ENCODE measurements around the gene GOLGA3.
A peak's percentile ranks its signal among the peaks of the same experiment; 100 is the strongest.

Gene GOLGA3

GRCh38 chr12:132803888-132804287, 24.8 kb downstream of the GOLGA3 start:
- no peak overlapping the region for H3K23ac ChIP-seq (ENCODE audit: low read depth, low read length, poor library complexity)
- H3K36me3 ChIP-seq (replicated peaks in 1 of 2; ENCODE audit: control insufficient read depth in 2 of 2, insufficient read depth in 2 of 2, low read length in 2 of 2), result peaks cover 55 to 91% of the 10 kb centered on the region in 2 donors
- WGBS, 2 donors (ENCODE audit: extremely low coverage in 2 of 2, insufficient read length in 2 of 2, insufficient replicate concordance in 1 of 2), result no CpG with 5 or more reads among the region's 15 CpGs
- no peaks in the 10 kb centered on the region for H3K9me3 ChIP-seq (replicated peaks in 1 of 2; ENCODE audit: control insufficient read depth in 2 of 2, insufficient read depth in 1 of 2, low read depth in 1 of 2, low read length in 2 of 2)
- no peak overlapping the region for H3K27ac ChIP-seq (replicated peaks; ENCODE audit: low read length)
- H4K91ac ChIP-seq (ENCODE audit: low read depth, low read length, poor library complexity), result no peak overlapping the region
- peak overlapping the region; percentile 44 for H3K9ac ChIP-seq (ENCODE audit: low read depth, low read length, poor library complexity)
- no peaks in the 10 kb centered on the region for H3K4me1 ChIP-seq (ENCODE audit: control insufficient read depth in 2 of 2, insufficient read depth in 1 of 2, low read depth in 1 of 2, low read length in 2 of 2)
- no peak overlapping the region for H2AFZ ChIP-seq (ENCODE audit: low read length)
- no peak overlapping the region for H2BK12ac ChIP-seq (ENCODE audit: low read length)
- H3K27me3 ChIP-seq (ENCODE audit: control insufficient read depth in 3 of 3, insufficient read depth in 3 of 3, low read depth in 1 of 3, low read length in 3 of 3), result no peaks in the 10 kb centered on the region
- H3K14ac ChIP-seq (ENCODE audit: low read length), result no peak overlapping the region
- no peak overlapping the region for H2AK5ac ChIP-seq (ENCODE audit: low read depth, low read length)
- H3K4me2 ChIP-seq (ENCODE audit: insufficient read depth, low read length, poor library complexity, severe bottlenecking), result no peak overlapping the region
- no peak overlapping the region for H3K4ac ChIP-seq (ENCODE audit: low read length)
- H3K79me1 ChIP-seq (ENCODE audit: low read depth, low read length), result peaks cover 9% of the 10 kb centered on the region
- H2BK120ac ChIP-seq (ENCODE audit: low read depth, low read length), result no peak overlapping the region
- no peak overlapping the region for H2BK5ac ChIP-seq (ENCODE audit: low read length)
- DNase-seq (ENCODE audit: low spot score), result no peak
- no peak overlapping the region for H3K4me3 ChIP-seq (ENCODE audit: low read length in 2 of 2)
- no peak overlapping the region for H2BK15ac ChIP-seq (ENCODE audit: low read length)
- H3K18ac ChIP-seq (ENCODE audit: low read length), result no peak overlapping the region
- no peak overlapping the region for H4K8ac ChIP-seq (ENCODE audit: low read depth, low read length)

DNA sequence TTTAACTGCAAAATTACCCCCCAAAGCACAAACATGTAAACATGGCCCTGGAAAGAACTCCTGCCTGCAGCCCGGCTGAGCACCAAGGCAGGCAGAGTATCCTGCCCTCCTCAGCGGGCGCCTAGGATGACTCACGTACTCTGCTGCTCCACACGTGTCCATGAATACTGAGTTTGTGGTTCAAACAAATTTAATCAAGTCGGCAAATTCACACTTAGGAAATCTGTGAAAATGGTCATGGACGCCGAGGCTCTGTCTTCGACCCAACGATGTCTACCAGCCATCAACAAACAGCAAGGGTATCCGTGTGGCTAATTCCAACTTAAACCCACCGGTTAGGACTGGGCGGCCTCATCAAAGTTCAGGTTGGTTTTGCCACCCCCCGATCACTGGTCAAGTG, 25.5 kb downstream of the GOLGA3 start:
- Histone ChIP-seq H4K8ac (ENCODE audit: low read depth, low read length) (no peak overlapping the region), H2BK15ac (ENCODE audit: low read length) (no peak overlapping the region), H3K4me3 (ENCODE audit: low read length in 2 of 2) (no peak overlapping the region), H3K79me1 (ENCODE audit: low read depth, low read length) (peaks cover 12% of the 10 kb centered on the region), H2BK5ac (ENCODE audit: low read length) (no peak overlapping the region), H2AK5ac (ENCODE audit: low read depth, low read length) (no peak overlapping the region), H3K23ac (ENCODE audit: low read depth, low read length, poor library complexity) (no peak overlapping the region), H2AFZ (ENCODE audit: low read length) (no peak overlapping the region), H3K36me3 (replicated peaks in 1 of 2; ENCODE audit: control insufficient read depth in 2 of 2, insufficient read depth in 2 of 2, low read length in 2 of 2) (peaks cover 55 to 90% of the 10 kb centered on the region in 2 donors), H3K9ac (ENCODE audit: low read depth, low read length, poor library complexity) (no peak overlapping the region), H3K9me3 (replicated peaks in 1 of 2; ENCODE audit: control insufficient read depth in 2 of 2, insufficient read depth in 1 of 2, low read depth in 1 of 2, low read length in 2 of 2) (no peaks in the 10 kb centered on the region), H2BK120ac (ENCODE audit: low read depth, low read length) (no peak overlapping the region), H3K4me2 (ENCODE audit: insufficient read depth, low read length, poor library complexity, severe bottlenecking) (no peak overlapping the region), H3K14ac (ENCODE audit: low read length) (no peak overlapping the region), H3K4me1 (ENCODE audit: control insufficient read depth in 2 of 2, insufficient read depth in 1 of 2, low read depth in 1 of 2, low read length in 2 of 2) (no peaks in the 10 kb centered on the region), H3K4ac (ENCODE audit: low read length) (no peak overlapping the region), H3K27me3 (ENCODE audit: control insufficient read depth in 3 of 3, insufficient read depth in 3 of 3, low read depth in 1 of 3, low read length in 3 of 3) (no peaks in the 10 kb centered on the region), H2BK12ac (ENCODE audit: low read length) (no peak overlapping the region), H3K27ac (replicated peaks; ENCODE audit: low read length) (no peak overlapping the region), H3K18ac (ENCODE audit: low read length) (no peak overlapping the region), H4K91ac (ENCODE audit: low read depth, low read length, poor library complexity) (no peak overlapping the region)
- WGBS, 2 donors (ENCODE audit: extremely low coverage in 2 of 2, insufficient read length in 2 of 2, insufficient replicate concordance in 1 of 2), result no CpG with 5 or more reads among the region's 14 CpGs
- DNase-seq (ENCODE audit: low spot score), result no peak

GRCh38 chr12:132801741-132802140, 26.9 kb downstream of the GOLGA3 start:
- no peak overlapping the region for H3K4me3 ChIP-seq (ENCODE audit: low read length in 2 of 2)
- H2BK12ac ChIP-seq (ENCODE audit: low read length), result no peak overlapping the region
- no peak overlapping the region for H3K4ac ChIP-seq (ENCODE audit: low read length)
- H2BK15ac ChIP-seq (ENCODE audit: low read length), result no peak overlapping the region
- H4K91ac ChIP-seq (ENCODE audit: low read depth, low read length, poor library complexity), result peak overlapping the region; percentile 47
- H3K23ac ChIP-seq (ENCODE audit: low read depth, low read length, poor library complexity), result peak overlapping the region; percentile 12
- no peak overlapping the region for H4K8ac ChIP-seq (ENCODE audit: low read depth, low read length)
- H3K4me2 ChIP-seq (ENCODE audit: insufficient read depth, low read length, poor library complexity, severe bottlenecking), result no peak overlapping the region
- peaks cover 56 to 91% of the 10 kb centered on the region in 2 donors for H3K36me3 ChIP-seq (replicated peaks in 1 of 2; ENCODE audit: control insufficient read depth in 2 of 2, insufficient read depth in 2 of 2, low read length in 2 of 2)
- WGBS, 2 donors (ENCODE audit: extremely low coverage in 2 of 2, insufficient read length in 2 of 2, insufficient replicate concordance in 1 of 2), result no CpG with 5 or more reads among the region's 28 CpGs
- no peak overlapping the region for H3K9ac ChIP-seq (ENCODE audit: low read depth, low read length, poor library complexity)
- no peaks in the 10 kb centered on the region for H3K4me1 ChIP-seq (ENCODE audit: control insufficient read depth in 2 of 2, insufficient read depth in 1 of 2, low read depth in 1 of 2, low read length in 2 of 2)
- no peaks in the 10 kb centered on the region for H3K27me3 ChIP-seq (ENCODE audit: control insufficient read depth in 3 of 3, insufficient read depth in 3 of 3, low read depth in 1 of 3, low read length in 3 of 3)
- H2AK5ac ChIP-seq (ENCODE audit: low read depth, low read length), result no peak overlapping the region
- DNase-seq (ENCODE audit: low spot score), result no peak
- H2AFZ ChIP-seq (ENCODE audit: low read length), result no peak overlapping the region
- H3K27ac ChIP-seq (replicated peaks; ENCODE audit: low read length), result no peak overlapping the region
- H2BK5ac ChIP-seq (ENCODE audit: low read length), result no peak overlapping the region
- H3K79me1 ChIP-seq (ENCODE audit: low read depth, low read length), result peaks cover 12% of the 10 kb centered on the region
- H3K18ac ChIP-seq (ENCODE audit: low read length), result no peak overlapping the region
- H3K9me3 ChIP-seq (replicated peaks in 1 of 2; ENCODE audit: control insufficient read depth in 2 of 2, insufficient read depth in 1 of 2, low read depth in 1 of 2, low read length in 2 of 2), result no peaks in the 10 kb centered on the region
- H3K14ac ChIP-seq (ENCODE audit: low read length), result no peak overlapping the region
- H2BK120ac ChIP-seq (ENCODE audit: low read depth, low read length), result no peak overlapping the region

- no peak overlapping the region for H4K91ac ChIP-seq (ENCODE audit: low read depth, low read length, poor library complexity)
- peak overlapping the region; percentile 19 for H4K8ac ChIP-seq (ENCODE audit: low read depth, low read length)
- H3K9me3 ChIP-seq (replicated peaks in 1 of 2; ENCODE audit: control insufficient read depth in 2 of 2, insufficient read depth in 1 of 2, low read depth in 1 of 2, low read length in 2 of 2), result peaks cover 0 to 3% of the 10 kb centered on the region in 2 donors
- H3K9ac ChIP-seq (ENCODE audit: low read depth, low read length, poor library complexity), result no peak overlapping the region
- H3K27ac ChIP-seq (replicated peaks; ENCODE audit: low read length), result no peak overlapping the region
- DNase-seq (ENCODE audit: low spot score), result no peak
- H3K18ac ChIP-seq (ENCODE audit: low read length), result no peak overlapping the region
- H3K79me1 ChIP-seq (ENCODE audit: low read depth, low read length), result peaks cover 4% of the 10 kb centered on the region
- H3K23ac ChIP-seq (ENCODE audit: low read depth, low read length, poor library complexity), result no peak overlapping the region
- WGBS, 2 donors (ENCODE audit: extremely low coverage in 2 of 2, insufficient read length in 2 of 2, insufficient replicate concordance in 1 of 2), result no CpG with 5 or more reads among the region's 15 CpGs
- no peak overlapping the region for H2AFZ ChIP-seq (ENCODE audit: low read length)
- H2AK5ac ChIP-seq (ENCODE audit: low read depth, low read length), result no peak overlapping the region
- H3K36me3 ChIP-seq (replicated peaks in 1 of 2; ENCODE audit: control insufficient read depth in 2 of 2, insufficient read depth in 2 of 2, low read length in 2 of 2), result peaks cover 52 to 96% of the 10 kb centered on the region in 2 donors
- H2BK5ac ChIP-seq (ENCODE audit: low read length), result no peak overlapping the region
- H2BK12ac ChIP-seq (ENCODE audit: low read length), result no peak overlapping the region
- no peaks in the 10 kb centered on the region for H3K4me1 ChIP-seq (ENCODE audit: control insufficient read depth in 2 of 2, insufficient read depth in 1 of 2, low read depth in 1 of 2, low read length in 2 of 2)
- no peak overlapping the region for H3K4ac ChIP-seq (ENCODE audit: low read length)
- no peak overlapping the region for H2BK15ac ChIP-seq (ENCODE audit: low read length)
- H3K4me3 ChIP-seq (ENCODE audit: low read length in 2 of 2), result no peak overlapping the region
- no peaks in the 10 kb centered on the region for H3K27me3 ChIP-seq (ENCODE audit: control insufficient read depth in 3 of 3, insufficient read depth in 3 of 3, low read depth in 1 of 3, low read length in 3 of 3)
- no peak overlapping the region for H3K14ac ChIP-seq (ENCODE audit: low read length)
- H2BK120ac ChIP-seq (ENCODE audit: low read depth, low read length), result no peak overlapping the region
- no peak overlapping the region for H3K4me2 ChIP-seq (ENCODE audit: insufficient read depth, low read length, poor library complexity, severe bottlenecking)
Measured at GRCh38 chr12:132798836-132799235, 29.8 kb downstream of the GOLGA3 start.

Measured in neuronal stem cell (in vitro differentiated cells).